Measurements from ENCODE around the gene DUS1L. TPM values are rescaled to one million over a fixed set of nuclear protein-coding genes. Genes with fewer than 3 reads are reported as not detected.

DUS1L gene
- total RNA-seq, 4 donors from 2014 or later: 98.6 to 306 (median 132) TPM

DNA sequence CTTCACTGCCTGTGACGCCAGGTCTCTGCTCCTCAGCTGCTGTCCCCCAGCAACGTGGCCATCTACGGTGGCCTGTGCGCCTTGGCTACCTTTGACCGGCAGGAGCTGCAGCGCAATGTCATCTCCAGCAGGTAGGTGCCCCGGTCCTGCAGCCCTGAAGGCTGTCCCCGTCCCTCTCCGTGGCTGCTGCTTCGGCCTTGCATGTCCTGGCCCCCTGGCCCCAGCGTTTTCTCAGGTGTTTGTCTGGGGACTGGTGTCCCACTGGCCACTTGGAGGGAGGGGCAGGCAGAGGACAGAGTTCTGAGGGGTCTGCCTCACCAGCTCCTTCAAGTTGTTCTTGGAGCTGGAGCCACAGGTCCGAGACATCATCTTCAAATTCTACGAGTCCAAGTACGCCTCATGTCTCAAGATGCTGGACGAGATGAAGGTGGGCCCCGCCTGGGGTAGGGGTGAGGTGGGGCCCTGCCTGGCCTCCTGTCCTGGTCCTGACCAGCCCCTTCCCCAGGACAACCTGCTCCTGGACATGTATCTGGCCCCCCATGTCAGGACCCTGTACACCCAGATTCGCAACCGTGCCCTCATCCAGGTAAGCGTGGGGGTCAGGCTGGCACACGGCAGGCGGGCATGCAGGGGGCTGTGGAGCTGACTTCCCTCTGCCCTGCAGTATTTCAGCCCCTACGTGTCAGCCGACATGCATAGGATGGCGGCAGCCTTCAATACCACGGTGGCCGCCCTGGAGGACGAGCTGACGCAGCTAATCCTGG lies 9.5 kb downstream of the DUS1L start:
- H3K27me3 ChIP-seq: no peaks in the 10 kb centered on the region
- TF ChIP-seq, protein P1, sequence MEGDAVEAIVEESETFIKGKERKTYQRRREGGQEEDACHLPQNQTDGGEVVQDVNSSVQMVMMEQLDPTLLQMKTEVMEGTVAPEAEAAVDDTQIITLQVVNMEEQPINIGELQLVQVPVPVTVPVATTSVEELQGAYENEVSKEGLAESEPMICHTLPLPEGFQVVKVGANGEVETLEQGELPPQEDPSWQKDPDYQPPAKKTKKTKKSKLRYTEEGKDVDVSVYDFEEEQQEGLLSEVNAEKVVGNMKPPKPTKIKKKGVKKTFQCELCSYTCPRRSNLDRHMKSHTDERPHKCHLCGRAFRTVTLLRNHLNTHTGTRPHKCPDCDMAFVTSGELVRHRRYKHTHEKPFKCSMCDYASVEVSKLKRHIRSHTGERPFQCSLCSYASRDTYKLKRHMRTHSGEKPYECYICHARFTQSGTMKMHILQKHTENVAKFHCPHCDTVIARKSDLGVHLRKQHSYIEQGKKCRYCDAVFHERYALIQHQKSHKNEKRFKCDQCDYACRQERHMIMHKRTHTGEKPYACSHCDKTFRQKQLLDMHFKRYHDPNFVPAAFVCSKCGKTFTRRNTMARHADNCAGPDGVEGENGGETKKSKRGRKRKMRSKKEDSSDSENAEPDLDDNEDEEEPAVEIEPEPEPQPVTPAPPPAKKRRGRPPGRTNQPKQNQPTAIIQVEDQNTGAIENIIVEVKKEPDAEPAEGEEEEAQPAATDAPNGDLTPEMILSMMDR (IDR thresholded peaks at IDR 0.05): no peak
- TF ChIP-seq POLR2A (IDR thresholded peaks at IDR 0.05) (no peak), POLR2AphosphoS5 (IDR thresholded peaks at IDR 0.05) (no peak), EP300 (IDR thresholded peaks at IDR 0.05; ENCODE audit: low read depth) (no peak)
- peaks cover 0 to 9% (median 3%) of the 10 kb centered on the region in 4 donors for H3K36me3 ChIP-seq
- intact Hi-C loops (cut with DNase I; ENCODE audit: low total_unique reads): no loop called here
- no peak overlapping the region for H3K27ac ChIP-seq
- H3K4me1 ChIP-seq: peaks cover 7 to 14% (median 14%) of the 10 kb centered on the region in 4 donors
- 90% methylated on average over 28 of the region's 28 CpGs; no CpG with 5 or more reads in 1 of the 2 donors for WGBS, 2 donors (ENCODE audit: low coverage in 1 of 2)
- no peak for DNase-seq
- H3K4me3 ChIP-seq: no peak overlapping the region
- in situ Hi-C loops (cut with MboI; ENCODE audit: low pct_ligation_motif_present in 1 of 4, low pct_unique_long_range_greater_than_20kb in 1 of 4, low sequenced_read_pairs in 3 of 4): no loop called here
- H3K9me3 ChIP-seq: no peaks in the 10 kb centered on the region

DNA sequence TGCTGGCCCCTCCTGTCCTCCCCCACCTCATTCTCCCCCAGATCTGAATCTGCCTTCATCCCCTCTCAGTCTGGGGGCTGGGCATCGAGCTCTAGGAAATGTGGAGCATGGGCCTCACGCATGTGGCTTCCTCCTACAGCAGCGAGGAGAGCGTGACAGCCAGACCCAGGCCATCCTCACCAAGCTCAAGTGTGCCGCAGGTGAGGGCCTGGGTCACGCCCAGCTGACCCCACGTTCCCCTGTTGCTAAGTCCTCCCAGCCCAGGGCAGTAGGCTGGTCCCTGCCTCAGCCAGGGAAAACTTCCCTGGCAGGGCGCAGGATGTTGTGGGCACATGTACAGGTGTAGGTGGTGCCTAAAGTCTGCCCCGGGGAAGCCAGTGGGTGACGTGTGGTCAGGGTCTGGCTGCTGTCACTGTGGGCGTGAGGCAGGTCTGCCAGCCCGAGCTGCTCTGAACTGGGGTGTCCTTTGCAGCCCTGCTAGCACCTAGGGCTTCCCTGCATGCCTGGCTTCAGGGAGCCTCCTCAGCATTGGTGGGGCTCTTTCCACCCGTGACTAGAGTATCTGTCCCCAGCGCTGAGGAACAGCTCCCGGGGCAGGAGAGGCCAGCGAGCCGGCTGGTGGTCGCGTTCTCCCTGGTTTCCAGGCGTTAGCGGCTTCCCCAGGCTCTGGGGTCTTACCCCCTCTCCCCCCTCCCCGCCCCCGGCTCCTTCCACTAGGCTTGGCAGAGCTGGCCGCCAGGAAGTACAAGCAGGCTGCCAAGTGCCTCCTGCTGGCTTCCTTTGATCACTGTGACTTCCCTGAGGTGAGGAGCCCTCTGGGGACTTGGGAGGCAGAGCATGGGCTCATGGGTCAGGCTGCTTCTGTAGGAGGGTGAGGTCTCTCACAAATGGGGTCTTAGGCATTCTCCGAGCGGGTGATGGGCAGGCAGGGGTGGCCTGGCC lies 10.3 kb downstream of the DUS1L start:
- WGBS, 2 donors (ENCODE audit: low coverage in 1 of 2): 88% methylated on average over 18 of the region's 26 CpGs; no CpG with 5 or more reads in 1 of the 2 donors
- Histone ChIP-seq H3K27me3 (no peaks in the 10 kb centered on the region), H3K9me3 (no peaks in the 10 kb centered on the region), H3K27ac (no peak overlapping the region), H3K4me1 (peaks cover 12 to 23% (median 22%) of the 10 kb centered on the region in 4 donors), H3K4me3 (no peak overlapping the region), H3K36me3 (peaks cover 0 to 9% (median 3%) of the 10 kb centered on the region in 4 donors)
- intact Hi-C loops (cut with DNase I; ENCODE audit: low total_unique reads): no loop called here
- in situ Hi-C loops (cut with MboI; ENCODE audit: low pct_ligation_motif_present in 1 of 4, low pct_unique_long_range_greater_than_20kb in 1 of 4, low sequenced_read_pairs in 3 of 4): no loop called here
- DNase-seq: no peak
- TF ChIP-seq POLR2A (IDR thresholded peaks at IDR 0.05): no peak

DNA sequence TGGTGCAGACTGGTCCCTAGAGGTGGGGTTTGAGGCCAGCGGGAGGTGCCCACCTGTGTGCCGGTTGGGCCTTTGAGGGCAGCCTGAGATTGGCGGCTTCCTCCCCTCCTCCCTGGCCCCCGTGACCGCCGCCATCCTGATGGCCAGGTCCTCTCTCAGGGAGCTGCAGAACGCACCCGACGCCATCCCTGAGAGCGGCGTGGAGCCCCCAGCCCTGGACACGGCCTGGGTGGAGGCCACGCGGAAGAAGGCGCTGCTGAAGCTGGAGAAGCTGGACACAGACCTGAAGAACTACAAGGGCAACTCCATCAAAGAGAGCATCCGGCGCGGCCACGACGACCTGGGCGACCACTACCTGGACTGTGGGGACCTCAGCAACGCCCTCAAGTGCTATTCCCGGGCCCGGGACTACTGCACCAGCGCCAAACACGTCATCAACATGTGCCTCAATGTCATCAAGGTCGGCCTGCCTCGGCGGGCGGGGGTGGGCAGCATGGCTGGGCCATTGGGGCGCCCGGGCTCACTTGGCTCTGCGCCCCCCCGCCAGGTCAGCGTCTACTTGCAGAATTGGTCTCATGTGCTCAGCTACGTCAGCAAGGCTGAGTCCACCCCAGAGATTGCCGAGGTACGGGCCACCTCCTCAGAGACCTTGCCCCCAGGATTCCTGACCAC lies 11.1 kb downstream of the DUS1L start:
- H3K4me1 ChIP-seq: peaks cover 12 to 28% (median 27%) of the 10 kb centered on the region in 4 donors
- in situ Hi-C loops (cut with MboI; ENCODE audit: low pct_ligation_motif_present in 1 of 4, low pct_unique_long_range_greater_than_20kb in 1 of 4, low sequenced_read_pairs in 3 of 4) (no loop called here), intact Hi-C loops (cut with DNase I; ENCODE audit: low total_unique reads) (no loop called here)
- H3K4me3 ChIP-seq: no peak overlapping the region
- peaks cover 0 to 9% (median 3%) of the 10 kb centered on the region in 4 donors for H3K36me3 ChIP-seq
- H3K27me3 ChIP-seq: no peaks in the 10 kb centered on the region
- H3K27ac ChIP-seq: no peak overlapping the region
- WGBS, 2 donors (ENCODE audit: low coverage in 1 of 2): 92% methylated on average over 35 of the region's 38 CpGs; no CpG with 5 or more reads in 1 of the 2 donors
- DNase-seq: no peak
- no peaks in the 10 kb centered on the region for H3K9me3 ChIP-seq
- no peak for TF ChIP-seq POLR2A (IDR thresholded peaks at IDR 0.05)
- no peak for TF ChIP-seq POLR2AphosphoS5 (IDR thresholded peaks at IDR 0.05)
- TF ChIP-seq EP300 (IDR thresholded peaks at IDR 0.05; ENCODE audit: low read depth): no peak
- TF ChIP-seq, protein P1 (IDR thresholded peaks at IDR 0.05): no peak

DNA sequence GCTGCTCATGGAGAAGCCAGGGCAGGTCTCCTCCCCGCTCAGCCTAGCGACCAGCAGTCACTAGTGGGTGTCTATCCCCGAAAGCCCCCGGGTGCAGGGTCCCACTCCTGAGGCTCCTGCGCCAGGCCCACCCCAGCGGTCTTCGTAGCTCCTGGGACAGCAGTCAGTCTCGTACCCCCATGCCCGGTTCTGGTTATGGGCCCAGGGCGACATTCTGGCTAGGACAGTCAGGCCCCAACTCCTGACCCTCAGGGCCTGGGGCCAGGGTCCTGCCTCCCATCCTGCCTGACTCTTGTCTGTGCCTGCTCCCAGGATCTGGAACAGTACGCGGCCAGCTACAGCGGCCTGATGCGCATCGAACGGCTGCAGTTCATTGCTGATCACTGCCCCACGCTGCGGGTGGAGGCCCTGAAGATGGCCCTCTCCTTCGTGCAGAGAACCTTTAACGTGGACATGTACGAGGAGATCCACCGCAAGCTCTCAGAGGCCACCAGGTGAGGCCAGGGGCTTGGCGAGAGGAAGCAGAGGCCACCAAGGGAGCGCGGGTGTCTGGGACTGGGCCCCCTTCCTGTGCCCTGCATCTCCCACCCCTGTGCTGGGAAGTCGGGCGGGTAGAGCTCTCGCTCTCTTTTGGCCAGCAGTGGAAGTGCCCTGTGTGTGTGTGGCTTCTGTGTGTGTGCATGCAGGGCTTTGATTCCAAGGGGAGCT lies 11.9 kb downstream of the DUS1L start:
- 94 to 100% methylated on average over 1 to 27 of the region's 28 CpGs for WGBS, 2 donors (ENCODE audit: low coverage in 1 of 2)
- no peak overlapping the region for H3K4me3 ChIP-seq
- intact Hi-C loops (cut with DNase I; ENCODE audit: low total_unique reads): no loop called here
- in situ Hi-C loops (cut with MboI; ENCODE audit: low pct_ligation_motif_present in 1 of 4, low pct_unique_long_range_greater_than_20kb in 1 of 4, low sequenced_read_pairs in 3 of 4): no loop called here
- H3K36me3 ChIP-seq: peaks cover 0 to 9% (median 3%) of the 10 kb centered on the region in 4 donors
- no peaks in the 10 kb centered on the region for H3K9me3 ChIP-seq
- no peaks in the 10 kb centered on the region for H3K27me3 ChIP-seq
- H3K27ac ChIP-seq: no peak overlapping the region
- no peak for TF ChIP-seq POLR2AphosphoS5 (IDR thresholded peaks at IDR 0.05)
- peaks cover 12 to 28% (median 27%) of the 10 kb centered on the region in 4 donors for H3K4me1 ChIP-seq
- no peak for DNase-seq
